Mesenteric fat pad (tissue), 1 donor: Measurements from ENCODE around the gene GPHN. TPM values are rescaled to one million over a fixed set of nuclear protein-coding genes. Genes with fewer than 3 reads are reported as not detected.

Source experiments
- DNase-seq: peaks from one replicate; pipeline ENCODE4 v3.0.0-alpha.2; 2020; ENCODE audit warnings: low spot score
- long read RNA-seq: library from polyadenylated mRNA; unstranded; transcript quantifications from one replicate; pipeline ENCODE4 v2.0.0, GENCODE V29; 2020
- total RNA-seq: library from RNA; stranded (reverse); fragmentation: NEBNext Ultra II Directional; extraction: Animal tissue kit (Norgen Biotek cat#: 25700); gene quantifications from one replicate; pipeline ENCODE4 v1.2.1, GENCODE V29; 2021
- donor health status: DM: yes; HTN: yes; CAD: no.

GPHN gene
- total RNA-seq: 21.9 TPM
- long read RNA-seq, full-length matches to known transcripts: 3 of 36 reads
- long read RNA-seq, partial matches to known transcripts: 10 of 36 reads
- long read RNA-seq, other reads (novel, unspliced or antisense): 23 of 36 reads

- DNase-seq: peak; percentile 96
Measured at GRCh38 chr14:66507722-66508546, at the start of gene GPHN. Gene GPHN, plus strand, starts transcription at chr14:66508147.

GRCh38 chr14:66459603-66460002, 48.3 kb upstream of the GPHN start:
- DNase-seq: no peak

GRCh38 chr14:66464261-66464660, 43.7 kb upstream of the GPHN start:
- no peak for DNase-seq

- no peak for DNase-seq
Measured at GRCh38 chr14:66468778-66469367, 39.1 kb upstream of the GPHN start.

GRCh38 chr14:66471584-66471983, 36.4 kb upstream of the GPHN start:
- no peak for DNase-seq

GRCh38 chr14:66472251-66472650, 35.7 kb upstream of the GPHN start:
- no peak for DNase-seq

- DNase-seq: no peak
Measured at GRCh38 chr14:66473223-66473622, 34.7 kb upstream of the GPHN start.

GRCh38 chr14:66476964-66477363, 31.0 kb upstream of the GPHN start:
- no peak for DNase-seq

GRCh38 chr14:66477567-66477966, 30.4 kb upstream of the GPHN start:
- no peak for DNase-seq

- DNase-seq: no peak
Measured at GRCh38 chr14:66482873-66483272, 25.1 kb upstream of the GPHN start.

GRCh38 chr14:66483322-66483721, 24.6 kb upstream of the GPHN start:
- DNase-seq: no peak

- no peak for DNase-seq
Measured at GRCh38 chr14:66485029-66485428, 22.9 kb upstream of the GPHN start.

GRCh38 chr14:66485910-66486421, 22.0 kb upstream of the GPHN start, which contains the start of gene CCDC196:
Gene CCDC196, plus strand, starts transcription at chr14:66486371. Its CDS starts 132 bp downstream, at chr14:66486503.
- DNase-seq: no peak

GRCh38 chr14:66487164-66487563, 20.8 kb upstream of the GPHN start:
- DNase-seq: no peak

- no peak for DNase-seq
Measured at GRCh38 chr14:66490143-66491111, 17.5 kb upstream of the GPHN start.

- no peak for DNase-seq
Measured at GRCh38 chr14:66493750-66494149, 14.2 kb upstream of the GPHN start.

GRCh38 chr14:66495218-66496098, 12.5 kb upstream of the GPHN start:
- no peak for DNase-seq

GRCh38 chr14:66496188-66496807, 11.6 kb upstream of the GPHN start:
- no peak for DNase-seq

GRCh38 chr14:66496911-66497310, 11.0 kb upstream of the GPHN start:
- no peak for DNase-seq

GRCh38 chr14:66498311-66498710, 9.6 kb upstream of the GPHN start:
- no peak for DNase-seq
